ENCODE results near the gene LPP.

The LPP gene

GRCh38 chr3:188915127-188915526 is 761.2 kb downstream of the LPP start:
- Histone ChIP-seq H3K4ac (ENCODE audit: low read depth, low read length) (no peak overlapping the region), H3K4me3 (ENCODE audit: low read length) (no peak overlapping the region), H3K56ac (ENCODE audit: low read length) (no peak overlapping the region), H4K8ac (ENCODE audit: low read depth, low read length) (no peak overlapping the region), H3K79me2 (ENCODE audit: control insufficient read depth, insufficient read depth, low read length) (no peaks in the 10 kb centered on the region), H3K27ac (ENCODE audit: low read depth, low read length) (no peak overlapping the region), H3K4me1 (ENCODE audit: control insufficient read depth, low read depth, low read length) (peaks cover 7% of the 10 kb centered on the region), H3K9ac (ENCODE audit: low read length) (no peak overlapping the region), H2BK120ac (ENCODE audit: low read depth, low read length) (no peak overlapping the region), H3K4me2 (ENCODE audit: low read length) (no peak overlapping the region), H3K18ac (ENCODE audit: low read length) (no peak overlapping the region), H2BK5ac (ENCODE audit: low read length) (no peak overlapping the region), H2BK15ac (replicated peaks; ENCODE audit: low read depth) (no peak overlapping the region), H4K5ac (ENCODE audit: low read length) (no peak overlapping the region), H2AK5ac (ENCODE audit: low read length) (no peak overlapping the region), H3K36me3 (ENCODE audit: control insufficient read depth, insufficient read depth, low read length) (no peaks in the 10 kb centered on the region), H3K27me3 (ENCODE audit: insufficient read depth, low read length, poor library complexity) (no peaks in the 10 kb centered on the region), H3K79me1 (ENCODE audit: low read length) (no peaks in the 10 kb centered on the region), H3K23ac (ENCODE audit: low read length) (no peak overlapping the region)
- DNase-seq = no peak
- no CpG with 5 or more reads among the region's 1 CpG for WGBS (ENCODE audit: extremely low coverage, insufficient coverage, low lambda C conversion rate)

GRCh38 chr3:188916934-188917401 is 763.0 kb downstream of the LPP start:
- no peak overlapping the region for H2BK5ac ChIP-seq (ENCODE audit: low read length)
- H3K9ac ChIP-seq (ENCODE audit: low read length) = no peak overlapping the region
- H2BK15ac ChIP-seq (replicated peaks; ENCODE audit: low read depth) = no peak overlapping the region
- H3K23ac ChIP-seq (ENCODE audit: low read length) = no peak overlapping the region
- H3K4me3 ChIP-seq (ENCODE audit: low read length) = no peak overlapping the region
- H3K79me1 ChIP-seq (ENCODE audit: low read length) = no peaks in the 10 kb centered on the region
- H3K27me3 ChIP-seq (ENCODE audit: insufficient read depth, low read length, poor library complexity) = no peaks in the 10 kb centered on the region
- H2AK5ac ChIP-seq (ENCODE audit: low read length) = no peak overlapping the region
- DNase-seq = no peak
- H3K4me1 ChIP-seq (ENCODE audit: control insufficient read depth, low read depth, low read length) = peaks cover 7% of the 10 kb centered on the region
- no peak overlapping the region for H3K4me2 ChIP-seq (ENCODE audit: low read length)
- H4K8ac ChIP-seq (ENCODE audit: low read depth, low read length) = no peak overlapping the region
- H3K56ac ChIP-seq (ENCODE audit: low read length) = no peak overlapping the region
- H3K36me3 ChIP-seq (ENCODE audit: control insufficient read depth, insufficient read depth, low read length) = no peaks in the 10 kb centered on the region
- no peaks in the 10 kb centered on the region for H3K79me2 ChIP-seq (ENCODE audit: control insufficient read depth, insufficient read depth, low read length)
- no peak overlapping the region for H3K18ac ChIP-seq (ENCODE audit: low read length)
- H4K5ac ChIP-seq (ENCODE audit: low read length) = no peak overlapping the region
- H2BK120ac ChIP-seq (ENCODE audit: low read depth, low read length) = no peak overlapping the region
- no peak overlapping the region for H3K27ac ChIP-seq (ENCODE audit: low read depth, low read length)
- no peak overlapping the region for H3K4ac ChIP-seq (ENCODE audit: low read depth, low read length)

- H2BK5ac ChIP-seq (ENCODE audit: low read length) = no peak overlapping the region
- H2AK5ac ChIP-seq (ENCODE audit: low read length) = no peak overlapping the region
- H3K4me2 ChIP-seq (ENCODE audit: low read length) = no peak overlapping the region
- no peak overlapping the region for H4K5ac ChIP-seq (ENCODE audit: low read length)
- H3K36me3 ChIP-seq (ENCODE audit: control insufficient read depth, insufficient read depth, low read length) = no peaks in the 10 kb centered on the region
- H3K56ac ChIP-seq (ENCODE audit: low read length) = no peak overlapping the region
- no peaks in the 10 kb centered on the region for H3K79me1 ChIP-seq (ENCODE audit: low read length)
- H3K27ac ChIP-seq (ENCODE audit: low read depth, low read length) = no peak overlapping the region
- no peak overlapping the region for H2BK15ac ChIP-seq (replicated peaks; ENCODE audit: low read depth)
- no peak overlapping the region for H2BK120ac ChIP-seq (ENCODE audit: low read depth, low read length)
- no CpG with 5 or more reads among the region's 2 CpGs for WGBS (ENCODE audit: extremely low coverage, insufficient coverage, low lambda C conversion rate)
- no peak overlapping the region for H3K9ac ChIP-seq (ENCODE audit: low read length)
- H3K23ac ChIP-seq (ENCODE audit: low read length) = no peak overlapping the region
- peaks cover 7% of the 10 kb centered on the region for H3K4me1 ChIP-seq (ENCODE audit: control insufficient read depth, low read depth, low read length)
- no peaks in the 10 kb centered on the region for H3K79me2 ChIP-seq (ENCODE audit: control insufficient read depth, insufficient read depth, low read length)
- DNase-seq = peak; percentile 79
- no peaks in the 10 kb centered on the region for H3K27me3 ChIP-seq (ENCODE audit: insufficient read depth, low read length, poor library complexity)
- H3K4me3 ChIP-seq (ENCODE audit: low read length) = no peak overlapping the region
- H3K18ac ChIP-seq (ENCODE audit: low read length) = no peak overlapping the region
- no peak overlapping the region for H4K8ac ChIP-seq (ENCODE audit: low read depth, low read length)
- H3K4ac ChIP-seq (ENCODE audit: low read depth, low read length) = no peak overlapping the region
Measured at GRCh38 chr3:188918093-188918492, 764.1 kb downstream of the LPP start.

DNA sequence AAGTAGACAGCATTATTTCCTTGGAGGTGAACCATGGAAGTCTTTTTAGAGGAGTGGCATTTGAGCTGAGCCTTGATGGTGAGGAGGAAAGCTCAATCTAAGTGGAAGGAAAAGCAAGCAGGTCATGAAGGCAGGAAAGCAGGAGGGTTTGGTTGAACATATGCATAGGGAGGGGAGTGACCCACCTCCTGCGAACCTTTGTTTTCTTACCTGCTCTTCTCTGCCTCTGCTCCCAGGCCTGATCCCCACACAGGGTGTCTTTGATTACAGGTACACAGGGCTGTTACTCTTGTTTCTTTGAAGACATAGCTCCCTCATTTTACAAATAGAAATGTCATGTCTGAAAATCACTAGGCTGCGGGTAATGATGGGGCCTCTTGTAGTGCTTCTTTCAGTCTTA is 769.7 kb downstream of the LPP start:
- Histone ChIP-seq H3K27ac (ENCODE audit: low read depth, low read length) (no peak overlapping the region), H2BK15ac (replicated peaks; ENCODE audit: low read depth) (no peak overlapping the region), H3K23ac (ENCODE audit: low read length) (no peak overlapping the region), H2BK120ac (ENCODE audit: low read depth, low read length) (no peak overlapping the region), H3K4ac (ENCODE audit: low read depth, low read length) (no peak overlapping the region), H4K8ac (ENCODE audit: low read depth, low read length) (no peak overlapping the region), H2BK5ac (ENCODE audit: low read length) (no peak overlapping the region), H3K4me3 (ENCODE audit: low read length) (no peak overlapping the region), H3K56ac (ENCODE audit: low read length) (no peak overlapping the region), H3K18ac (ENCODE audit: low read length) (no peak overlapping the region), H3K27me3 (ENCODE audit: insufficient read depth, low read length, poor library complexity) (no peaks in the 10 kb centered on the region), H3K79me1 (ENCODE audit: low read length) (no peaks in the 10 kb centered on the region), H3K79me2 (ENCODE audit: control insufficient read depth, insufficient read depth, low read length) (no peaks in the 10 kb centered on the region), H3K9ac (ENCODE audit: low read length) (no peak overlapping the region), H2AK5ac (ENCODE audit: low read length) (no peak overlapping the region), H3K4me1 (ENCODE audit: control insufficient read depth, low read depth, low read length) (no peaks in the 10 kb centered on the region), H3K4me2 (ENCODE audit: low read length) (no peak overlapping the region), H3K36me3 (ENCODE audit: control insufficient read depth, insufficient read depth, low read length) (no peaks in the 10 kb centered on the region), H4K5ac (ENCODE audit: low read length) (no peak overlapping the region)
- no peak for DNase-seq
- WGBS (ENCODE audit: extremely low coverage, insufficient coverage, low lambda C conversion rate) = no CpG with 5 or more reads among the region's 2 CpGs

DNA sequence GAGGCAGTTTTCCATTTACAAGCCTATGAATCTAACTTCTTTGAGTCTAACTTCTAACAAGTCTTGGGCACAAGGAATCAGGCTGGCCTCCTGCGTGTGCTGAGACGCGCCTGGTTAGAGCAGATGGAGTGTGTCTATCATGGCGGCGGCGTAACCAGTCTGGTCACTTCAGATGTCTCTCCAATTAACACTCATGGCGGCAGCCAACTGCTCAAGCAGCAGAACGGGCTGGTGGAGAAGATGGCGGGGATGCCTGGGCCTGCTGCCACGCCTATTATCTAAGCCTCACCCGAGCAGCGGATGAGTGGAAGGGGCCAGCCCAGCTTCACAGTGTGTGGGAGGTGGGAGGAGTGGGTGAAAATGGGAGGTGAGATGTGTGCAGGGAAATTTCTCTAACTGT is 771.4 kb downstream of the LPP start:
- Histone ChIP-seq H3K27ac (ENCODE audit: low read depth, low read length) (no peak overlapping the region), H3K56ac (ENCODE audit: low read length) (no peak overlapping the region), H2AK5ac (ENCODE audit: low read length) (no peak overlapping the region), H3K4ac (ENCODE audit: low read depth, low read length) (no peak overlapping the region), H4K8ac (ENCODE audit: low read depth, low read length) (no peak overlapping the region), H3K79me2 (ENCODE audit: control insufficient read depth, insufficient read depth, low read length) (no peaks in the 10 kb centered on the region), H2BK120ac (ENCODE audit: low read depth, low read length) (no peak overlapping the region), H4K5ac (ENCODE audit: low read length) (no peak overlapping the region), H3K79me1 (ENCODE audit: low read length) (no peaks in the 10 kb centered on the region), H3K9ac (ENCODE audit: low read length) (no peak overlapping the region), H3K27me3 (ENCODE audit: insufficient read depth, low read length, poor library complexity) (no peaks in the 10 kb centered on the region), H3K18ac (ENCODE audit: low read length) (no peak overlapping the region), H2BK5ac (ENCODE audit: low read length) (no peak overlapping the region), H3K4me3 (ENCODE audit: low read length) (no peak overlapping the region), H3K23ac (ENCODE audit: low read length) (no peak overlapping the region), H3K4me1 (ENCODE audit: control insufficient read depth, low read depth, low read length) (no peaks in the 10 kb centered on the region), H3K36me3 (ENCODE audit: control insufficient read depth, insufficient read depth, low read length) (no peaks in the 10 kb centered on the region), H3K4me2 (ENCODE audit: low read length) (no peak overlapping the region), H2BK15ac (replicated peaks; ENCODE audit: low read depth) (no peak overlapping the region)
- WGBS (ENCODE audit: extremely low coverage, insufficient coverage, low lambda C conversion rate) = no CpG with 5 or more reads among the region's 12 CpGs
- no peak for DNase-seq

- Histone ChIP-seq H3K18ac (ENCODE audit: low read length) (no peak overlapping the region), H3K4me3 (ENCODE audit: low read length) (no peak overlapping the region), H3K79me2 (ENCODE audit: control insufficient read depth, insufficient read depth, low read length) (no peaks in the 10 kb centered on the region), H4K8ac (ENCODE audit: low read depth, low read length) (no peak overlapping the region), H3K4me1 (ENCODE audit: control insufficient read depth, low read depth, low read length) (no peaks in the 10 kb centered on the region), H3K4ac (ENCODE audit: low read depth, low read length) (no peak overlapping the region), H3K56ac (ENCODE audit: low read length) (no peak overlapping the region), H2AK5ac (ENCODE audit: low read length) (no peak overlapping the region), H2BK15ac (replicated peaks; ENCODE audit: low read depth) (no peak overlapping the region), H3K23ac (ENCODE audit: low read length) (no peak overlapping the region), H3K27me3 (ENCODE audit: insufficient read depth, low read length, poor library complexity) (no peaks in the 10 kb centered on the region), H3K79me1 (ENCODE audit: low read length) (no peaks in the 10 kb centered on the region), H2BK120ac (ENCODE audit: low read depth, low read length) (no peak overlapping the region), H3K4me2 (ENCODE audit: low read length) (no peak overlapping the region), H4K5ac (ENCODE audit: low read length) (no peak overlapping the region), H3K27ac (ENCODE audit: low read depth, low read length) (no peak overlapping the region), H3K9ac (ENCODE audit: low read length) (no peak overlapping the region), H3K36me3 (ENCODE audit: control insufficient read depth, insufficient read depth, low read length) (no peaks in the 10 kb centered on the region), H2BK5ac (ENCODE audit: low read length) (no peak overlapping the region)
- DNase-seq = no peak
- no CpG with 5 or more reads among the region's 4 CpGs for WGBS (ENCODE audit: extremely low coverage, insufficient coverage, low lambda C conversion rate)
Measured at GRCh38 chr3:188926111-188926510, 772.2 kb downstream of the LPP start.
